CD4-positive, alpha-beta T cell treated with Interleukin-2 at 100 ng/mL for 4 hours (primary cell): Measurements from ENCODE around the gene TATDN2.
A peak's percentile ranks its signal among the peaks of the same experiment; 100 is the strongest.
"Not testable (repeated sequence)": the region's sequence is repeated elsewhere in the genome, so short reads cannot be mapped to it uniquely, and the experiment has no call there.

Experiments
- DNase-seq: peaks from one replicate; pipeline ENCODE4 v3.0.0-alpha.2; 2020; ENCODE audit warnings: low spot score

Gene TATDN2

GRCh38 chr3:10268116-10268515 lies 19.9 kb downstream of the TATDN2 start:
- no peak for DNase-seq

GRCh38 chr3:10268930-10269329 lies 20.7 kb downstream of the TATDN2 start:
- no peak for DNase-seq

- DNase-seq: no peak
Observed at GRCh38 chr3:10269443-10269842, 21.2 kb downstream of the TATDN2 start.

- DNase-seq: not testable (repeated sequence)
Observed at GRCh38 chr3:10272476-10272875, 24.2 kb downstream of the TATDN2 start.

- no peak for DNase-seq
Observed at GRCh38 chr3:10272977-10273376, 24.7 kb downstream of the TATDN2 start.

- no peak for DNase-seq
Observed at GRCh38 chr3:10273702-10274305, 25.5 kb downstream of the TATDN2 start.

- no peak for DNase-seq
Observed at GRCh38 chr3:10274601-10275000, 26.3 kb downstream of the TATDN2 start.

- DNase-seq: no peak
Observed at GRCh38 chr3:10277115-10277625, 28.9 kb downstream of the TATDN2 start.

- no peak for DNase-seq
Observed at GRCh38 chr3:10278501-10278900, 30.2 kb downstream of the TATDN2 start.

- DNase-seq: no peak
Observed at GRCh38 chr3:10279384-10280176, 31.3 kb downstream of the TATDN2 start.

GRCh38 chr3:10280177-10280529 lies 31.9 kb downstream of the TATDN2 start:
- DNase-seq: no peak

- no peak for DNase-seq
Observed at GRCh38 chr3:10280571-10280970, 32.3 kb downstream of the TATDN2 start.

- DNase-seq: no peak
Observed at GRCh38 chr3:10281951-10282350, 33.7 kb downstream of the TATDN2 start.

- DNase-seq: no peak
Observed at GRCh38 chr3:10283638-10284037, 35.4 kb downstream of the TATDN2 start.

- peak; percentile 68 for DNase-seq
Observed at GRCh38 chr3:10284496-10284895, 36.2 kb downstream of the TATDN2 start.

GRCh38 chr3:10285272-10286132 lies 37.2 kb downstream of the TATDN2 start:
- DNase-seq: no peak

- DNase-seq: no peak
Observed at GRCh38 chr3:10286133-10286524, 37.9 kb downstream of the TATDN2 start.

GRCh38 chr3:10286596-10287295 lies 38.5 kb downstream of the TATDN2 start:
- peak; percentile 72 for DNase-seq

GRCh38 chr3:10287936-10288574 lies 39.8 kb downstream of the TATDN2 start:
- DNase-seq: no peak

GRCh38 chr3:10288575-10288960 lies 40.3 kb downstream of the TATDN2 start:
- DNase-seq: no peak

GRCh38 chr3:10289077-10289476 lies 40.8 kb downstream of the TATDN2 start:
- DNase-seq: no peak
